ENCODE results near the gene SYNE3.

DNA sequence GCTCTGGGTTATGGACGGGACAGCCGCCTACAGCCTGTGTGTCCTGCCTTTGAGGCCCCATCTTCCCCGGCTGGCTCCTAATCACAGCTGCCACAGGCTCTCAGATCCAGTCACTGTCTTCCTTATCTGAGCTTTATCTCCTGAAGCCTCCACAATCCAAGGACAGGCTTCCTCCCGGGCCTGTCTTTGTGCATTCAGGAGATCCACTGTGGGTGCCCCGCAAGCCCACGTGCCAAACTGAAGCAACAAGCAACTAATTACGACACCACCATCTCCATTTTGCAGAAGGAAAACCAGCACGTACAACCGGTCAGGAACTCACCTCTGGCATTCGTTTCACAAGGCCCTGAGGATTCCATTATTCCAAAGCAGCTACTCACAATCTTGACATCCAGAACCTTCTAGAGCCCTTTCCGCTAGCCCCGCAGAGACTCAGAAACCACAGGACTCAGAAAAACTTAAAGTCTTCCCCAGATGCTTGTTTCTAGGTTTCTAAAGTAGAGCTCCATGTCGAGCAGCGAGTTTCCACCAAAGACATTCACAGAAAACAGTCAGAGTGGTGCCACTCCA is 14.0 kb downstream of the SYNE3 start:
- TF ChIP-seq CBX5 (IDR thresholded peaks at IDR 0.05; ENCODE audit: low read depth) (no peak), PKNOX1 (IDR thresholded peaks at IDR 0.05) (no peak), POLR2A (IDR thresholded peaks at IDR 0.05; ENCODE audit: low read depth, low read length) (no peak), MXI1 (IDR thresholded peaks at IDR 0.05; ENCODE audit: low read depth, low read length) (no peak), NFYB (IDR thresholded peaks at IDR 0.05; ENCODE audit: insufficient read depth, low read depth, low read length) (no peak), EP300 (IDR thresholded peaks at IDR 0.05; ENCODE audit: borderline replicate concordance in 1 of 2, control insufficient read depth in 1 of 2, low read depth in 2 of 2, low read length in 2 of 2) (no peak), SMC3 (IDR thresholded peaks at IDR 0.05; ENCODE audit: borderline replicate concordance, low read length) (no peak), NRF1 (conservative IDR thresholded peaks at IDR 0.05; ENCODE audit: low read depth, low read length) (no peak), POLR2AphosphoS5 (IDR thresholded peaks at IDR 0.05; ENCODE audit: low read length) (no peak), BHLHE40 (IDR thresholded peaks at IDR 0.05; ENCODE audit: borderline replicate concordance in 1 of 2, low read depth in 2 of 2, low read length in 1 of 2) (no peak)
- TF ChIP-seq, protein P1, sequence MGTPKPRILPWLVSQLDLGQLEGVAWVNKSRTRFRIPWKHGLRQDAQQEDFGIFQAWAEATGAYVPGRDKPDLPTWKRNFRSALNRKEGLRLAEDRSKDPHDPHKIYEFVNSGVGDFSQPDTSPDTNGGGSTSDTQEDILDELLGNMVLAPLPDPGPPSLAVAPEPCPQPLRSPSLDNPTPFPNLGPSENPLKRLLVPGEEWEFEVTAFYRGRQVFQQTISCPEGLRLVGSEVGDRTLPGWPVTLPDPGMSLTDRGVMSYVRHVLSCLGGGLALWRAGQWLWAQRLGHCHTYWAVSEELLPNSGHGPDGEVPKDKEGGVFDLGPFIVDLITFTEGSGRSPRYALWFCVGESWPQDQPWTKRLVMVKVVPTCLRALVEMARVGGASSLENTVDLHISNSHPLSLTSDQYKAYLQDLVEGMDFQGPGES (IDR thresholded peaks at IDR 0.05): no peak
- TF ChIP-seq, protein P2, sequence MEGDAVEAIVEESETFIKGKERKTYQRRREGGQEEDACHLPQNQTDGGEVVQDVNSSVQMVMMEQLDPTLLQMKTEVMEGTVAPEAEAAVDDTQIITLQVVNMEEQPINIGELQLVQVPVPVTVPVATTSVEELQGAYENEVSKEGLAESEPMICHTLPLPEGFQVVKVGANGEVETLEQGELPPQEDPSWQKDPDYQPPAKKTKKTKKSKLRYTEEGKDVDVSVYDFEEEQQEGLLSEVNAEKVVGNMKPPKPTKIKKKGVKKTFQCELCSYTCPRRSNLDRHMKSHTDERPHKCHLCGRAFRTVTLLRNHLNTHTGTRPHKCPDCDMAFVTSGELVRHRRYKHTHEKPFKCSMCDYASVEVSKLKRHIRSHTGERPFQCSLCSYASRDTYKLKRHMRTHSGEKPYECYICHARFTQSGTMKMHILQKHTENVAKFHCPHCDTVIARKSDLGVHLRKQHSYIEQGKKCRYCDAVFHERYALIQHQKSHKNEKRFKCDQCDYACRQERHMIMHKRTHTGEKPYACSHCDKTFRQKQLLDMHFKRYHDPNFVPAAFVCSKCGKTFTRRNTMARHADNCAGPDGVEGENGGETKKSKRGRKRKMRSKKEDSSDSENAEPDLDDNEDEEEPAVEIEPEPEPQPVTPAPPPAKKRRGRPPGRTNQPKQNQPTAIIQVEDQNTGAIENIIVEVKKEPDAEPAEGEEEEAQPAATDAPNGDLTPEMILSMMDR (IDR thresholded peaks at IDR 0.05 in 2 of 3, conservative IDR thresholded peaks at IDR 0.05 in 1 of 3; ENCODE audit: control insufficient read depth in 2 of 3, extremely low read depth in 1 of 3, insufficient read depth in 1 of 3, low read depth in 3 of 3, low read length in 3 of 3): no peak
- TF ChIP-seq, protein P3, sequence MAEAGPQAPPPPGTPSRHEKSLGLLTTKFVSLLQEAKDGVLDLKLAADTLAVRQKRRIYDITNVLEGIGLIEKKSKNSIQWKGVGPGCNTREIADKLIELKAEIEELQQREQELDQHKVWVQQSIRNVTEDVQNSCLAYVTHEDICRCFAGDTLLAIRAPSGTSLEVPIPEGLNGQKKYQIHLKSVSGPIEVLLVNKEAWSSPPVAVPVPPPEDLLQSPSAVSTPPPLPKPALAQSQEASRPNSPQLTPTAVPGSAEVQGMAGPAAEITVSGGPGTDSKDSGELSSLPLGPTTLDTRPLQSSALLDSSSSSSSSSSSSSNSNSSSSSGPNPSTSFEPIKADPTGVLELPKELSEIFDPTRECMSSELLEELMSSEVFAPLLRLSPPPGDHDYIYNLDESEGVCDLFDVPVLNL (IDR thresholded peaks at IDR 0.05; ENCODE audit: low read depth, low read length): no peak

Measured in GM12878 (cell line).